ENCODE results near the gene ZNF618. TPM values are rescaled to one million over a fixed set of nuclear protein-coding genes. Genes with fewer than 3 reads are reported as not detected.

Gene ZNF618
- total RNA-seq, 4 donors from 2014 or later, result 2.9 to 5.8 (median 4.2) TPM

DNA sequence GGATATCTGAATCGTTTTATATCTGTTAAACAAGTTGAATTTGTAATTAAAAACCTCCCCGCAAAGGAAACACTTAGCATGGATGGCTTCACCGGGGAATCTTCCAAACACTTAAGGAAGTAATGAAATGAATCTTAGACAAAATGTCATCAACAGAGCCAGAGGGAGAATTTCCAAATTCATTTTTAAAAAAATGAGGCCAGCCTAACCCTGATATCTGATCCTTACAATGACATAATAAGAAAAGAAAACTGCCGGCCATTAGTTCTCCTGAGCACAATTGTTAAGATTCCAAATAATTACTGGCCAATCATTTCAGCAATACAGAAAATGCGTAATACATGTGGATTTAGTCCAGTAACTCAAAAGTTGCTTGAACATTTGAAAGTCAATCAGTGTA is 229.1 kb downstream of the ZNF618 start:
- no peak for TF ChIP-seq POLR2AphosphoS5 (IDR thresholded peaks at IDR 0.05)
- H3K27me3 ChIP-seq, result no peaks in the 10 kb centered on the region
- no peak for DNase-seq (ENCODE audit: low spot score in 2 of 2)
- no peaks in the 10 kb centered on the region for H3K9me3 ChIP-seq
- H3K27ac ChIP-seq, result no peak overlapping the region
- no peaks in the 10 kb centered on the region for H3K36me3 ChIP-seq
- no peak overlapping the region for H3K4me3 ChIP-seq
- 57% methylated on average over 5 of the region's 5 CpGs for WGBS
- peaks cover 5% of the 10 kb centered on the region for H3K4me1 ChIP-seq

Other genes with a start within 250 kb of the ZNF618 start
- gene AMBP, start 202.0 kb downstream of the ZNF618 start, total RNA-seq, result 1 to 10 TPM in 1 of 4 donors, not detected in 3; 3.6 TPM
- gene KIF12, start 223.0 kb downstream of the ZNF618 start, total RNA-seq, result 1 to 10 TPM; 1.1 to 3.1 (median 2.1) TPM